ENCODE data around the gene MYO18A.

MYO18A gene

DNA sequence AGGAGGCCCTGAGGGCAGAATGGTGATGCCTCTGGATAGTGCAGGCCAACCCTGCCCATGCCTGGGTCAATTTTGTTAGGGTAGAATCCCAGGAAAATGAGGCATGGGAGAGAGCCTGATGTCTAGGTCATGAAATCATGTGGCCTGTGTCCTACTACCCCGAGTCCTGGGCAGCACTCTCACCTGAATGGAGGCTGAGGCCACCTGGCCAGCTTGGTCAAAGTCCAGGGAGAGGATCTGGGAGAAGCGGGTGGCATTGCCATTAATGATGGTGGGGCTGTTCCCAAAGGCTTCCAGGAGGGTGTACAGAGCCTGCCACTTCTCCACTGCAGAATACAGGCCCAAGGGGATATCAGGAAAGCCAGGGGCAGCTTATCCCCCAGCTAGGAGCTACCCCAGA, 59.8 kb downstream of the MYO18A start:
- DNase-seq = no peak

- DNase-seq = no peak
These were observed 60.9 kb downstream of the MYO18A start for GRCh38 chr17:29119265-29119664.

- DNase-seq = peak; percentile 30
These were observed 63.1 kb downstream of the MYO18A start for GRCh38 chr17:29116804-29117753.

GRCh38 chr17:29115961-29116803, 64.0 kb downstream of the MYO18A start:
- peak; percentile 63 for DNase-seq

- no peak for DNase-seq
These were observed 64.8 kb downstream of the MYO18A start for GRCh38 chr17:29115435-29115834.

- DNase-seq = no peak
These were observed 66.1 kb downstream of the MYO18A start for GRCh38 chr17:29114141-29114540.

DNA sequence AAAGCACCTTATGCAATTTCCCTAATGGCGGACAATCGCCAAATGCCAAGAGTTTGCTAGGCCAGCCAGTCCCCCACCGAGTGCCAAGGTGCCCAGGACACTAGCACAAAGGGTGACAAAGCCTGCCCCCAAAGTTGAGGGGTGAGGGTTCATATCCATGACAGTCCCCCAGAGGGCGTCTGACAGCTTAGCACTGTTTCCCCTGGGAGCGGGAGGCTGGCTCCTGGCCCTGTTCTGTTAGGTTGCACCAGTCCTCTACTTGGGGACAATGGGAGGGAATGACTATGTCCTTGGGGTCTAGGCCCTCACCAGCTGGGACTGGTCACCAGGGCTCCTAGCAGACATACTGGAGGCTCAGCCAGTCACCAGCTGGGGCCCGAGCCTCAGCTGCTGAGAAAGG, 66.9 kb downstream of the MYO18A start:
- no peak for DNase-seq

DNA sequence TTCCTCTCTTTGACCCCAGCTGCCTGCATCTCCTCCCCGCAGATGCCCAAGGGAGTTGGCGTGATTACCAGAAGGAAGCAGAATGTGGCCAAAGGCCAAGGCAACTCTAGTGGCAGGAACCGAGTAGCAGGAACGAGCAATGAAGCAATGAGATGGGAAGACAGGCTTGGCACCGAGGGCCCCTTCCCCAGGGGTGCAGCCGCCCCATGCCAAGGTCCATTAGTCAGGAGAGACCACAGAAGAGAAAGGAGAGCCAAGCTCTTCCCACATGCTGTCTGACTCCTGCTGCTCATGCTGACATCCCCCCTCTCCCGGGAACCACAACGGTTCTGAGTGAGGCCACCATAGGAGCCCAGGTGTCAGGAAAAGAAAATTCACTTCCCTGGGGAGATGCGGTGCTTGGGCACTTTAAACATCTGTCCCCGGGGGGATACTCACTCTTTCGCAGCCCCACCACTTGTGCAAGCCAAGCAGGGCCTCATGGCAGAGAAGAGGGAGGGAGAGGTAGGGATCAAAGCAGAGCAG, 67.4 kb downstream of the MYO18A start:
- no peak for DNase-seq

GRCh38 chr17:29111816-29112499, 68.2 kb downstream of the MYO18A start:
- DNase-seq = peak; percentile 54

DNA sequence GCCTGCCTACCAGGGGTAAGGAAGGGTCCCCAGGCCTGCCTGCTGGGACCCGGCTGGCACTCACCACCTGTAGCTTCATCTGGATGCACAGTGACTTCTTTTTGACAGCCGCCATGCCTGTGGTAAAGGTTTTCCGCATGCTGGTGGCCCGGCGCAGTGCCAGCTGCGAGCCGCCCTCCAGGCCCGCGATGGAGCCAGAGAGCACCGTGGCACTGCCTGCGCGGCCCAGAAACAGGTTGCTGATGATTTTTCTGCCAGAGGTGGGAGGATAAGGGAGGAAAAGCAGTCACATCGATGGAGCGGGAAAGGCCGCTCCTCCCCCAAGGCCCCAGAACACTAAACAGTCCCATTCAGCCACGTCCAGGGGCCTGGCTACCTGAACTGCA, 69.8 kb downstream of the MYO18A start:
- no peak for DNase-seq

DNA sequence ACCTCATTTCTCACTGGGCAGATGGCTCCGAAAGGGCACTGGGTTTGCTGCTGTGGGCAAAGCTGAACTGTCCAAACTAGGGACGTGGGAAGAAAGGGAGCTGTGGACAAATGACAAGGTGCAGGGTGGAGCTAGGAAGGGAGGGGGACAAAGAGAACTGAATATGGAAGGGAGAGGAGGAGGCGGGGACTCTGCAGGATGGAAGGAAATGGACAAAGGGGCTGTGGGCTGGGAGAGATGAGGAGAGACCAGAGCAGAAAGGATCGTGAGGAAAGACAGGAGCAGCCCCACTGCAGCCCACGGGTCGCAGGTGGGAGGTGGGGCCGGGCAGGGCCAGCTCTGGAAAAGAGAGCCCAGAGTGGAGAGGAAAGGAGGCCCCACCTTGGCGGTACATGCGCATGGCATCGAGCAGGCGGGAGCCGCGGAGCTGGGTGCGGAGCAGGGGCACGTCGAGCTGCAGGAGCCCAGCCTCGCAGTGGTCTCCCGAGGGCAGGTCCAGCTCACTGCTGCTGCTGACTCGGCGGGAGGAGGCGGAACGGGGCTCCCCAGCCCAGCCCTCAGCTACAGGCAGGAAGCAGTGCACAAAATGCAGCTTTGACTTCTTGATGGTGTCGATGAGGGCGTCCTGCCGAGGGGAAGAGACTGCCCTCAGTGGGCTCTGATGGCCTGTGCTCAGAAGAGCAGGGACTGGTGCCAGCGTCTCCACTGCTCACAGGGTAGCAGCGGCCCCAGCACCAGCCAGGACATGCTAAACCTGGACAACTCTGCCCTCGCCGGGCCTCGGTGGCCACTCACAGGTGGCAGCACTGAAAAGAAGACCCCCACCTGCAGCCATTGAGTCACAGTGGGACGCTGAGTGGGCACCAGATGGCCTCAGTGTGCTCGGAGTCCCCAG, 70.5 kb downstream of the MYO18A start:
- DNase-seq = no peak

- no peak for DNase-seq
These were observed 71.2 kb downstream of the MYO18A start for GRCh38 chr17:29108823-29109476.

DNA sequence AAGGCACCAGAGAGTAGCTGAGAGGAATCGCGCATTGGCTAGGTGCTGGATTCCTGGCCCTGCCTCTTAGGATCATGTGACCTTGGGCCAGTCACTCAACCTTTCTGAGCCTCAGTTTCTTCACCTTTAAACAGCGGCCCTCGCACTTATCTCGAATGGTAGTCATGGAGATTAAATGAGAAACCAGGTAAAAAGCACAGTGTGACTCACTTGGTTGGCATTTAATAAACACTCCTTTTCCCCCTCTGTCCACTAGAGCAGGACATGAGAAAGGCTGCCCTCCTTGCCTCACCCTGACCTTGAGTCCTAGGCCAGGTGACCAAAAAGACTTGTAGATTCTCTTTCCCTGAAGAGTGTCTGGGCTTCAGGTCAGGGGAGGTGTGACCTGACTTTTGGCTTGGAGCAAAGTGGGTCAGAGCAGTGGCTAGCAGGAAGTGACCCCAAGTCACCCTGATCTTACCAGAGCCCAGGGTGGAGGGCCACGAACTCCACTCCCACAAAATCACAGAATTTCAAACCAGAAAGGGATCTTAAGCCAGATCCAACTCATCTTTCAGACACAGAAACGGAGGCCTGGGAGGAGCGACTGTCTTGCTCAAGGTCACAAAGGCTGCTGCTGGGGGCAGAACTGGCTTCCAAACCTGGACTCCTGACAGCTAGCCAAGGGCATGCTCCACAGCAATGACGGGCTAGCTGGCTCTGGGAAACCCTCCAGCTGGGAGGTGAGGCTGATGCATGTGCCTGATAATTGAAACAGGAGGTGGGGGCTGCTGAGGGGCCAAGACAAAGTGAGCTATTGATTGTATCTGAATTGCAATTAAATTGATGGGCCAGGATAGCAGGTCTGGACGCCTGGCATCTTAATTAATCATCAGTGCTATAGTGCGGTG, 72.0 kb downstream of the MYO18A start:
- no peak for DNase-seq

DNA sequence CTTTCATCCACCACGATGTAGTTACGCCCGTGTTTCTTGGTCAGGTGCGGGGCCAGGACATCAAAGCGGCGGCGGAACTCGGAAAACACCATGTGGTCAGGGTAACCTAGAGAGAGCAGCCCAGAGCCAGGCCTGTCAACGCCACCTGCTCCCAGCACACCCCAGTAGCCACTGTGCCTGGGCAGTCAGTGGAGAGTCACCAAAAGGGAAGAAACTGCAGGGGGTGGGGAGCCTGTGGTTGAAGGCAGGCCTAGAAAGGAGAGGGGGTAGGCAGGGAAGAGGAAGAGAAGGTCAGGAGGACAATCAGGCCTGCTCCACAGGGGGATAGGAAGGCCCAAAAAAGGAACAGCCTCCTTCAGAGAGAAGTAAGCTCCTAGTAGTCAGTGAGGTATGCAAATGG, 73.1 kb downstream of the MYO18A start:
- DNase-seq = no peak

DNA sequence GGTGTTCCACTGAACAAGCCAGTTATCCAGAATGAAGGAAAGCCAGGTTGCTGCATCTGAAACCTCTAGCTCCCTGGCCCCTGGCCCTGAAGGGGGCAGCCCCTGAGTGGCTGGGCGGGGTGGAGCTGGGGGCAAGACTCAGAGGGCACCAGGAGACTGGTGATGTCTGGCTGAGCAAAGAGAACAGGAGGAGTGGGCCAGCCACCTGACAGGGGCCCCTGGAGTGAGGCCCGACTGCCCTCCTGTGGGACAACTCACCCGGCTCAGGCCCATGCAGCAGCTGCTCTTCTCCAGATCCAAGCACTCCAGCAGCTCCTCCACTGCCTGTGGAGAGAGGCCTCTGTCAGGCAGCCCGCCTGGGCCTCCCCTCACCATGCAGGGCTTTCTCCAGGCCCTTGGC, 76.9 kb downstream of the MYO18A start:
- no peak for DNase-seq

- no peak for DNase-seq
These were observed 77.4 kb downstream of the MYO18A start for GRCh38 chr17:29102741-29103181.

DNA sequence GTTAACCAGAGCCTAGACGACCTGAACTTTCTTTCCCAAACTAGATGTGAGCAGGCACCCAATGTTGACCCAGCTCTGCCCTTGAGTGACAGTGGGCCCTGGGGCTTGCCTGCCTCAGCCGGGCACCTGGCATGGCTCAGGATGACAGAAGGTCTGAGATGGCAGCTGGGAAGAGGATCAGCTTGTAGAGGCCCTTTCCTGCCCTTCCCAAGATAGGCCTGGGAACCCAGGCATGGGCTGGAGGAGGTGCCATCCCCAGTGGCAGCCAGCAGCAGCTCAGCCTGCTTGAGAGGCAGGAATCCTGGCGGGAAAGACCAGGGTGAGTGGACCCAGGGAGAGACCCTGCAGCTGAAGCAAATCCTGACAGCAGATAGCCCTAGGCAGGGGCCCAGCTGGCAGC, 78.2 kb downstream of the MYO18A start:
- no peak for DNase-seq

- DNase-seq = no peak
These were observed 79.9 kb downstream of the MYO18A start for GRCh38 chr17:29100296-29100695.

GRCh38 chr17:29099527-29099926, 80.7 kb downstream of the MYO18A start:
- DNase-seq = no peak

DNA sequence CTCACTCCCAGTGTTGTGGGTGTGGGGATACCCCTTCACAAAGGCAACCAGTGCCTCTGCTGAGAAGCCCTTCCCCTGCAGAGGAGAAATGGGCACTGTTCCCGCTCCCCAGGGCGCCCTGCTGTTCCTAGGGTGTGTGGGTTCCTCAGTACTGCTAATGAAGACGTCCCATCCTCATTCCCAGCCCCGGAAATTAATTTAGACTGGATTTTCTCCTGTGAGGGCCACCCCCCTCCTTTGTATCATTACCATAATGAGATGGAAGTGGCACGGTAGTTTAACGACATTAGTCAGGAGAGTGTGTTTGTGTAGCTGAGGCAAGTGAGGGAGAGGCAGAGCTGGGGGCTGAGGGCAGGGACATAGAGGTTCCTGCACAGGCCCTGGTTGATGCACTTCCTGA, 84.1 kb downstream of the MYO18A start:
- DNase-seq = no peak

All from DMS153 (cell line).